Testis (tissue), 2 donors: ENCODE data around the gene LST1.

Experiments
- POLR2A ChIP-seq: fragments of 450-650 bp; IDR thresholded peaks from one replicate; pipeline ENCODE4 v1.6.1; 2017; ENCODE audit warnings: antibody characterized with exemption, mild to moderate bottlenecking, moderate library complexity
- TF ChIP-seq, protein P1 (sequence below), 3 experiments: fragments of 450-650 bp in 2 of 3; fragments of 200-600 bp in 1 of 3; sonication (generic) in 1 of 3; IDR thresholded peaks; one replicate each; pipeline ENCODE4 v1.5.1; 2016 to 2019; ENCODE audit warnings: antibody characterized with exemption in 3 of 3, mild to moderate bottlenecking in 2 of 3, moderate library complexity in 1 of 3

GRCh38 chr6:31568537-31568961, 17.5 kb upstream of the LST1 start:
- TF ChIP-seq, protein P1, sequence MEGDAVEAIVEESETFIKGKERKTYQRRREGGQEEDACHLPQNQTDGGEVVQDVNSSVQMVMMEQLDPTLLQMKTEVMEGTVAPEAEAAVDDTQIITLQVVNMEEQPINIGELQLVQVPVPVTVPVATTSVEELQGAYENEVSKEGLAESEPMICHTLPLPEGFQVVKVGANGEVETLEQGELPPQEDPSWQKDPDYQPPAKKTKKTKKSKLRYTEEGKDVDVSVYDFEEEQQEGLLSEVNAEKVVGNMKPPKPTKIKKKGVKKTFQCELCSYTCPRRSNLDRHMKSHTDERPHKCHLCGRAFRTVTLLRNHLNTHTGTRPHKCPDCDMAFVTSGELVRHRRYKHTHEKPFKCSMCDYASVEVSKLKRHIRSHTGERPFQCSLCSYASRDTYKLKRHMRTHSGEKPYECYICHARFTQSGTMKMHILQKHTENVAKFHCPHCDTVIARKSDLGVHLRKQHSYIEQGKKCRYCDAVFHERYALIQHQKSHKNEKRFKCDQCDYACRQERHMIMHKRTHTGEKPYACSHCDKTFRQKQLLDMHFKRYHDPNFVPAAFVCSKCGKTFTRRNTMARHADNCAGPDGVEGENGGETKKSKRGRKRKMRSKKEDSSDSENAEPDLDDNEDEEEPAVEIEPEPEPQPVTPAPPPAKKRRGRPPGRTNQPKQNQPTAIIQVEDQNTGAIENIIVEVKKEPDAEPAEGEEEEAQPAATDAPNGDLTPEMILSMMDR (IDR thresholded peaks at IDR 0.05): no peak
- no peak for TF ChIP-seq POLR2A
